SW 1271 (cell line): ENCODE results near the gene RAB18.
"Not testable (repeated sequence)": the region's sequence is repeated elsewhere in the genome, so short reads cannot be mapped to it uniquely, and the experiment has no call there.

Source experiments
- DNase-seq, 2 experiments: peaks; one replicate each; lab custom pipeline; 2025; lab: John Stamatoyannopoulos, UW

The RAB18 gene

GRCh38 chr10:27504808-27505460, 830 bp downstream of the RAB18 start:
- DNase-seq = no peak

- not testable (repeated sequence) for DNase-seq
Observed at GRCh38 chr10:27505537-27505936, 1.4 kb downstream of the RAB18 start.

GRCh38 chr10:27506280-27506679, 2.2 kb downstream of the RAB18 start:
- no peak for DNase-seq

GRCh38 chr10:27512548-27512947, 8.4 kb downstream of the RAB18 start:
- DNase-seq = no peak

GRCh38 chr10:27513451-27514191, 9.5 kb downstream of the RAB18 start:
- DNase-seq = no peak

GRCh38 chr10:27514243-27514642, 10.1 kb downstream of the RAB18 start:
- DNase-seq = no peak

GRCh38 chr10:27518261-27518660, 14.2 kb downstream of the RAB18 start:
- DNase-seq = no peak

GRCh38 chr10:27525819-27526218, 21.7 kb downstream of the RAB18 start:
- no peak for DNase-seq

GRCh38 chr10:27526242-27526641, 22.1 kb downstream of the RAB18 start:
- no peak for DNase-seq

GRCh38 chr10:27527666-27528295, 23.7 kb downstream of the RAB18 start:
- no peak for DNase-seq

- no peak for DNase-seq
Observed at GRCh38 chr10:27529010-27529783, 25.1 kb downstream of the RAB18 start.

GRCh38 chr10:27530477-27530876, 26.4 kb downstream of the RAB18 start:
- no peak for DNase-seq

GRCh38 chr10:27531336-27531847, 27.3 kb downstream of the RAB18 start:
- DNase-seq = no peak

GRCh38 chr10:27534161-27534700, 30.1 kb downstream of the RAB18 start:
- no peak for DNase-seq

GRCh38 chr10:27535317-27535716, 31.2 kb downstream of the RAB18 start:
- DNase-seq = no peak

- no peak for DNase-seq
Observed at GRCh38 chr10:27536437-27536836, 32.3 kb downstream of the RAB18 start.

- DNase-seq = no peak
Observed at GRCh38 chr10:27537166-27537565, 33.1 kb downstream of the RAB18 start.

GRCh38 chr10:27537787-27538186, 33.7 kb downstream of the RAB18 start:
- DNase-seq = no peak

- DNase-seq = no peak
Observed at GRCh38 chr10:27540672-27541071, 36.6 kb downstream of the RAB18 start.

GRCh38 chr10:27541796-27542729, 38.0 kb downstream of the RAB18 start:
- DNase-seq = no peak

- DNase-seq = no peak
Observed at GRCh38 chr10:27542812-27543211, 38.7 kb downstream of the RAB18 start.
